Measurements from ENCODE around the gene SPATA31E1. TPM values are rescaled to one million over a fixed set of nuclear protein-coding genes. Genes with fewer than 3 reads are reported as not detected.

Gene SPATA31E1
- total and polyA plus RNA-seq, 12 donors, result not detected

GRCh38 chr9:87864915-87865314, 17.8 kb upstream of the SPATA31E1 start:
- Histone ChIP-seq H3K27me3 (no peaks in the 10 kb centered on the region), H3K4me3 (no peak overlapping the region), H3K27ac (no peak overlapping the region), H3K9me3 (peaks cover 0 to 26% (median 6%) of the 10 kb centered on the region in 11 donors), H3K4me1 (no peaks in the 10 kb centered on the region), H3K36me3 (no peaks in the 10 kb centered on the region)
- DNase-seq (no peak), ATAC-seq (no peak)
- TF ChIP-seq, protein P1, sequence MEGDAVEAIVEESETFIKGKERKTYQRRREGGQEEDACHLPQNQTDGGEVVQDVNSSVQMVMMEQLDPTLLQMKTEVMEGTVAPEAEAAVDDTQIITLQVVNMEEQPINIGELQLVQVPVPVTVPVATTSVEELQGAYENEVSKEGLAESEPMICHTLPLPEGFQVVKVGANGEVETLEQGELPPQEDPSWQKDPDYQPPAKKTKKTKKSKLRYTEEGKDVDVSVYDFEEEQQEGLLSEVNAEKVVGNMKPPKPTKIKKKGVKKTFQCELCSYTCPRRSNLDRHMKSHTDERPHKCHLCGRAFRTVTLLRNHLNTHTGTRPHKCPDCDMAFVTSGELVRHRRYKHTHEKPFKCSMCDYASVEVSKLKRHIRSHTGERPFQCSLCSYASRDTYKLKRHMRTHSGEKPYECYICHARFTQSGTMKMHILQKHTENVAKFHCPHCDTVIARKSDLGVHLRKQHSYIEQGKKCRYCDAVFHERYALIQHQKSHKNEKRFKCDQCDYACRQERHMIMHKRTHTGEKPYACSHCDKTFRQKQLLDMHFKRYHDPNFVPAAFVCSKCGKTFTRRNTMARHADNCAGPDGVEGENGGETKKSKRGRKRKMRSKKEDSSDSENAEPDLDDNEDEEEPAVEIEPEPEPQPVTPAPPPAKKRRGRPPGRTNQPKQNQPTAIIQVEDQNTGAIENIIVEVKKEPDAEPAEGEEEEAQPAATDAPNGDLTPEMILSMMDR (IDR thresholded peaks at IDR 0.05), result no peak
- intact Hi-C loops (cut with DNase I), result no loop called here
- 94 to 97% methylated on average over 3 of the region's 3 CpGs for WGBS, 2 donors

DNA sequence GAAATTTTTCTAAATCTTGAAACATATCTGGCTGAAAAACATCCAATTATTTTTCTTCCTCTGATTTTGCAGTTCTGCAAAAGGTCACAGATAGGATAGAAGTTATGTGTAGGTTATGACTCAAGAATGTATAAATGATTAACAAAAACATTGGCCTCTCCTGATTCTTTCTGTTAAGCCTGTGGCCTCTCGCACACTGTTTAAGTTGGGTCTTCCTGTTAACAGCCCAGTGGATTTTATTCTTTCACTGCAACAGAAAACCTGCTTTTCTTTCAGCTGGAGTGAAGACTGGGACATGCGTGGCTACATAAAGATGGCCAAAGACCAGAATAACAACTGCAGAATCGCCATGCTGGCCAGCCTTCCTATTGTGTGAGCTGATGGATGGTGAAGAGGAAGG, 17.1 kb upstream of the SPATA31E1 start:
- intact Hi-C loops (cut with DNase I), result no loop called here
- Histone ChIP-seq H3K36me3 (no peaks in the 10 kb centered on the region), H3K4me3 (no peak overlapping the region), H3K27ac (no peak overlapping the region), H3K9me3 (peaks cover 0 to 23% (median 6%) of the 10 kb centered on the region in 11 donors), H3K27me3 (no peaks in the 10 kb centered on the region), H3K4me1 (no peaks in the 10 kb centered on the region)
- 82 to 85% methylated on average over 3 of the region's 3 CpGs for WGBS, 2 donors
- TF ChIP-seq, protein P1 (IDR thresholded peaks at IDR 0.05), result no peak
- DNase-seq (no peak), ATAC-seq (no peak)

DNA sequence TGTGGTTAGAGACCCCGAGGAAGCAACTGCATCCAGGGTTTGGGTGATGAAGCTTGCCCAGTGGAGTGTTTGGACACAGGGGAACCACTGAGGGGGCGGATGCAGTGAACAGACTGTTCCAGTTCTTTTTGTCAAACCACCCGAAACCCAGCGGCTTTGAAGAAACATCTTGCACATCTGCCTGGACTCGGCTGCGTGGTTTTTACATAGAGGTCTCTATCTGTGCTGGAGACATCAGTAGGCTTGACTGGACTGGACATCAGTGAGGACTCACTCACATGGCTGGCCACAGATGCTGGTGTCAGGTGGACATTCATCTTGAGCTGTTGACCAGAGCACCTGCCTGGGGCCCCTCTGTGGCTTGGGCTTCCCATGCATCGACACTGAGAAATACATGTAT, 15.3 kb upstream of the SPATA31E1 start:
- H3K27ac ChIP-seq, result no peak overlapping the region
- peaks cover 0 to 6% (median 0%) of the 10 kb centered on the region in 11 donors for H3K9me3 ChIP-seq
- H3K4me3 ChIP-seq, result no peak overlapping the region
- DNase-seq, result no peak
- intact Hi-C loops (cut with DNase I), result no loop called here
- TF ChIP-seq, protein P1 (IDR thresholded peaks at IDR 0.05), result no peak
- WGBS, 2 donors, result 76 to 82% methylated on average over 7 of the region's 7 CpGs
- peaks cover 0 to 8% (median 0%) of the 10 kb centered on the region in 7 donors for H3K27me3 ChIP-seq
- ATAC-seq, result no peak
- H3K36me3 ChIP-seq, result no peaks in the 10 kb centered on the region
- no peaks in the 10 kb centered on the region for H3K4me1 ChIP-seq

DNA sequence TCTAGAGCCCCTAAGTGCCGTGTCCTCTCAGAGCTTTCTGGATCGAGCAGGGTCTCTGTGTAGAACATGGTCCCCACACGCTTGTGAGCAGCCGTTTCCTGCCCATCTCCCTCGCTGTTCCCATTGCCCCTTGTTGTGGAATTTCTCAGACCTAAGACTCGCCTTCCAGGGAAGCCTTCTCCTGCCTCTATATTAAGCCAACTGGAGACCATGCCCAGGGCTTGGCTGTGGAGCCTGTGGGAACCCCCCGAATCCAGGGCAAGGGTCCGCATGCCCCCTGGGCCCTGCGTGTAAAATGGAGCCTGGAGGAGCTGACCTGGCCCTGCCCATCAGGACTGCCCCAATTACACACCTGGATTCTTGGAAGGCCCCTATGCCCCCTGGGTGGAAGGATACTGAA, 14.5 kb upstream of the SPATA31E1 start:
- intact Hi-C loops (cut with DNase I), result no loop called here
- H3K4me3 ChIP-seq, result no peak overlapping the region
- WGBS, 2 donors, result 91% methylated on average over 9 of the region's 9 CpGs
- ATAC-seq (no peak), DNase-seq (no peak)
- H3K27ac ChIP-seq, result no peak overlapping the region
- no peaks in the 10 kb centered on the region for H3K4me1 ChIP-seq
- H3K27me3 ChIP-seq, result peaks cover 0 to 8% (median 0%) of the 10 kb centered on the region in 7 donors
- no peaks in the 10 kb centered on the region for H3K36me3 ChIP-seq
- TF ChIP-seq, protein P1 (IDR thresholded peaks at IDR 0.05), result no peak
- no peaks in the 10 kb centered on the region for H3K9me3 ChIP-seq
